Activated naive CD4-positive, alpha-beta T cell treated with anti-CD3 and anti-CD28 coated beads, Interleukin-2, amount 10 ng/mL, durations not matched to agents 7 days and 5 days (primary cell): ENCODE results near the gene RPL18.

Source experiments
- CTCF ChIA-PET: fragments of 350-600 bp; sonication (Branson Sonifier 250); formaldehyde crosslinking; loops from one replicate; lab custom pipeline; 2021; ENCODE audit warnings: antibody characterized with exemption; lab: Charles Lee
- DNase-seq: peaks from one replicate; pipeline ENCODE4 v3.0.0-alpha.2; 2020
- H3K27ac Mint-ChIP-seq: one replicate; pipeline ENCODE4 v1.8.0; 2021; ENCODE audit warnings: mild to moderate bottlenecking, moderate library complexity, mixed read lengths
- H3K27me3 Mint-ChIP-seq: one replicate; pipeline ENCODE4 v1.8.0; 2021; ENCODE audit warnings: mild to moderate bottlenecking, mixed read lengths
- H3K36me3 Mint-ChIP-seq: one replicate; pipeline ENCODE4 v1.8.0; 2021; ENCODE audit warnings: mixed read lengths
- H3K4me1 Mint-ChIP-seq: one replicate; pipeline ENCODE4 v1.8.0; 2021; ENCODE audit warnings: mixed read lengths
- H3K4me3 Mint-ChIP-seq: one replicate; pipeline ENCODE4 v1.8.0; 2021; ENCODE audit warnings: mild to moderate bottlenecking, moderate library complexity, mixed read lengths
- H3K9me3 Mint-ChIP-seq: one replicate; pipeline ENCODE4 v1.8.0; 2021; ENCODE audit warnings: mixed read lengths

The RPL18 gene

GRCh38 chr19:48630296-48631063 is 11.5 kb upstream of the RPL18 start:
- H3K27ac Mint-ChIP-seq, result no peak overlapping the region

GRCh38 chr19:48629599-48630295 is 10.8 kb upstream of the RPL18 start:
- Mint-ChIP-seq H3K4me1 (peaks cover 59% of the 10 kb centered on the region), H3K4me3 (no peak overlapping the region), H3K36me3 (peaks cover 25% of the 10 kb centered on the region), H3K27ac (no peak overlapping the region), H3K9me3 (no peaks in the 10 kb centered on the region), H3K27me3 (no peaks in the 10 kb centered on the region)
- CTCF ChIA-PET, result interaction anchor here (0.9 kb wide), 1 partner anchor 16 kb away, joined by 3 read pairs; the partner anchor contains the start of gene CA11
- no peak for DNase-seq

More at GRCh38 chr19:48630296-48631063, 11.5 kb upstream of the RPL18 start:
- peaks cover 57% of the 10 kb centered on the region for H3K4me1 Mint-ChIP-seq
- no peak for DNase-seq
- H3K27me3 Mint-ChIP-seq, result no peaks in the 10 kb centered on the region
- CTCF ChIA-PET, result interaction anchor here (1.0 to 1.2 kb wide), 2 partner anchors 45 to 124 kb away, joined by 3 to 4 read pairs; no protein-coding TSS in a partner anchor
- peaks cover 25% of the 10 kb centered on the region for H3K36me3 Mint-ChIP-seq
- H3K4me3 Mint-ChIP-seq, result no peak overlapping the region
- H3K9me3 Mint-ChIP-seq, result no peaks in the 10 kb centered on the region

GRCh38 chr19:48629297-48629598 is 10.3 kb upstream of the RPL18 start:
- H3K27ac Mint-ChIP-seq, result no peak overlapping the region
- CTCF ChIA-PET, result interaction anchor here (0.9 kb wide), 1 partner anchor 16 kb away, joined by 3 read pairs; the partner anchor contains the start of gene CA11
- peaks cover 58% of the 10 kb centered on the region for H3K4me1 Mint-ChIP-seq
- no peaks in the 10 kb centered on the region for H3K27me3 Mint-ChIP-seq
- DNase-seq, result no peak
- no peak overlapping the region for H3K4me3 Mint-ChIP-seq
- H3K9me3 Mint-ChIP-seq, result no peaks in the 10 kb centered on the region
- H3K36me3 Mint-ChIP-seq, result peaks cover 25% of the 10 kb centered on the region

- CTCF ChIA-PET, result interaction anchor here (0.9 kb wide), 1 partner anchor 17 kb away, joined by 3 read pairs; the partner anchor contains the start of gene CA11
- H3K27me3 Mint-ChIP-seq, result no peaks in the 10 kb centered on the region
- H3K4me3 Mint-ChIP-seq, result no peak overlapping the region
- no peaks in the 10 kb centered on the region for H3K9me3 Mint-ChIP-seq
- H3K36me3 Mint-ChIP-seq, result peaks cover 28% of the 10 kb centered on the region
- peaks cover 58% of the 10 kb centered on the region for H3K4me1 Mint-ChIP-seq
- no peak overlapping the region for H3K27ac Mint-ChIP-seq
- DNase-seq, result no peak
These were observed 9.7 kb upstream of the RPL18 start for GRCh38 chr19:48628486-48629296.

GRCh38 chr19:48627865-48628314 is 8.9 kb upstream of the RPL18 start:
- peaks cover 33% of the 10 kb centered on the region for H3K36me3 Mint-ChIP-seq
- H3K9me3 Mint-ChIP-seq, result no peaks in the 10 kb centered on the region
- H3K27me3 Mint-ChIP-seq, result no peaks in the 10 kb centered on the region
- H3K27ac Mint-ChIP-seq, result no peak overlapping the region
- no peak overlapping the region for H3K4me3 Mint-ChIP-seq
- CTCF ChIA-PET, result no interaction called here
- H3K4me1 Mint-ChIP-seq, result peaks cover 59% of the 10 kb centered on the region
- no peak for DNase-seq

- DNase-seq, result no peak
- Mint-ChIP-seq H3K4me1 (peaks cover 56% of the 10 kb centered on the region), H3K27ac (peak overlapping the region; percentile 46), H3K27me3 (no peaks in the 10 kb centered on the region), H3K4me3 (no peak overlapping the region), H3K9me3 (no peaks in the 10 kb centered on the region), H3K36me3 (peaks cover 30% of the 10 kb centered on the region)
- CTCF ChIA-PET, result no interaction called here
These were observed 8.4 kb upstream of the RPL18 start for GRCh38 chr19:48627201-48627864.

GRCh38 chr19:48625891-48626327 is 6.9 kb upstream of the RPL18 start:
- H3K4me1 Mint-ChIP-seq, result peaks cover 54% of the 10 kb centered on the region
- no peak overlapping the region for H3K27ac Mint-ChIP-seq
- CTCF ChIA-PET, result no interaction called here

GRCh38 chr19:48624791-48625723 is 6.1 kb upstream of the RPL18 start:
- H3K36me3 Mint-ChIP-seq, result peaks cover 29% of the 10 kb centered on the region
- CTCF ChIA-PET, result no interaction called here
- DNase-seq, result no peak
- peak overlapping the region; percentile 80 for H3K4me3 Mint-ChIP-seq
- no peaks in the 10 kb centered on the region for H3K27me3 Mint-ChIP-seq
- peaks cover 48% of the 10 kb centered on the region for H3K4me1 Mint-ChIP-seq
- H3K9me3 Mint-ChIP-seq, result no peaks in the 10 kb centered on the region
- H3K27ac Mint-ChIP-seq, result peak overlapping the region; percentile 98

More at GRCh38 chr19:48625891-48626327, 6.9 kb upstream of the RPL18 start:
- H3K27me3 Mint-ChIP-seq, result no peaks in the 10 kb centered on the region
- no peak for DNase-seq
- H3K9me3 Mint-ChIP-seq, result no peaks in the 10 kb centered on the region
- no peak overlapping the region for H3K4me3 Mint-ChIP-seq
- peaks cover 30% of the 10 kb centered on the region for H3K36me3 Mint-ChIP-seq

- Mint-ChIP-seq H3K9me3 (no peaks in the 10 kb centered on the region), H3K4me3 (peak overlapping the region; percentile 80), H3K27ac (peak overlapping the region; percentile 98), H3K27me3 (peaks cover 1% of the 10 kb centered on the region), H3K4me1 (peaks cover 53% of the 10 kb centered on the region), H3K36me3 (peaks cover 29% of the 10 kb centered on the region)
- CTCF ChIA-PET, result interaction anchor here (1.9 kb wide), 1 partner anchor 15 kb away, joined by 7 read pairs; no protein-coding TSS in a partner anchor
- peak; percentile 98 for DNase-seq
These were observed 5.2 kb upstream of the RPL18 start for GRCh38 chr19:48624067-48624594.

GRCh38 chr19:48623556-48624066 is 4.6 kb upstream of the RPL18 start:
- Mint-ChIP-seq H3K4me1 (peaks cover 54% of the 10 kb centered on the region), H3K27ac (peak overlapping the region; percentile 98), H3K4me3 (peak overlapping the region; percentile 80), H3K9me3 (no peaks in the 10 kb centered on the region), H3K27me3 (peaks cover 4% of the 10 kb centered on the region), H3K36me3 (peaks cover 30% of the 10 kb centered on the region)
- CTCF ChIA-PET, result interaction anchor here (1.9 kb wide), 1 partner anchor 15 kb away, joined by 7 read pairs; no protein-coding TSS in a partner anchor
- DNase-seq, result peak; percentile 18

- CTCF ChIA-PET, result interaction anchor here (0.9 kb wide), 1 partner anchor 14 kb away, joined by 3 read pairs; no protein-coding TSS in a partner anchor
- Mint-ChIP-seq H3K4me3 (peak overlapping the region; percentile 95), H3K36me3 (peaks cover 56% of the 10 kb centered on the region), H3K27me3 (peaks cover 4% of the 10 kb centered on the region), H3K27ac (peak overlapping the region; percentile 97), H3K9me3 (no peaks in the 10 kb centered on the region), H3K4me1 (peaks cover 67% of the 10 kb centered on the region)
- no peak for DNase-seq
These were observed 961 bp upstream of the RPL18 start for GRCh38 chr19:48619692-48620585.
